CD8-positive, alpha-beta memory T cell (primary cell): ENCODE data around the gene MYO15A. TPM values are rescaled to one million over a fixed set of nuclear protein-coding genes. Genes with fewer than 3 reads are reported as not detected.

Source experiments
- CTCF ChIA-PET: fragments of 350-600 bp; sonication (Branson Sonifier 250); formaldehyde crosslinking; loops from one replicate; lab custom pipeline; 2021; ENCODE audit warnings: antibody characterized with exemption; lab: Charles Lee
- POLR2A ChIA-PET: fragments of 350-600 bp; sonication (Branson Sonifier 250); formaldehyde crosslinking; loops from one replicate; lab custom pipeline; 2021; ENCODE audit warnings: antibody characterized with exemption; lab: Charles Lee
- DNase-seq, 5 donors: peaks; one replicate each; pipeline versions ENCODE4 v3.0.0 to v3.0.0-alpha.2; 2020 to 2022; ENCODE audit warnings: mixed read lengths in 1 of 5
- H3K27ac ChIP-seq: one replicate; pipeline ENCODE4 v1.7.0; 2013; ENCODE audit warnings: low read depth, mild to moderate bottlenecking, low read length, moderate library complexity
- H3K27me3 ChIP-seq: 2 replicates; pipeline ENCODE4 v1.7.0; 2013; ENCODE audit warnings: low read length, mild to moderate bottlenecking; ENCODE audit not compliant: insufficient read depth, poor library complexity, severe bottlenecking
- H3K36me3 ChIP-seq: 2 replicates; pipeline ENCODE4 v1.7.0; 2013; ENCODE audit warnings: mild to moderate bottlenecking, low read length, moderate library complexity; ENCODE audit not compliant: insufficient read depth
- H3K4me1 ChIP-seq: 2 replicates; pipeline ENCODE4 v1.7.0; 2013; ENCODE audit warnings: mild to moderate bottlenecking, low read length, moderate library complexity; ENCODE audit not compliant: insufficient read depth
- H3K4me3 ChIP-seq: 2 replicates; pipeline ENCODE4 v1.7.0; 2013; ENCODE audit warnings: mild to moderate bottlenecking, low read length
- H3K9me3 ChIP-seq: 2 replicates; pipeline ENCODE4 v1.7.0; 2013; ENCODE audit warnings: mild to moderate bottlenecking, low read length
- H3K27ac Mint-ChIP-seq, 8 donors: one replicate each; pipeline ENCODE4 v1.8.0; 2020 to 2021; ENCODE audit warnings: mixed read lengths in 8 of 8, mild to moderate bottlenecking in 6 of 8, inconsistent platforms in 3 of 8, moderate library complexity in 3 of 8
- H3K27me3 Mint-ChIP-seq, 2 donors: one replicate each; pipeline ENCODE4 v1.8.0; 2020 to 2021; ENCODE audit warnings: mixed read lengths in 2 of 2, mild to moderate bottlenecking in 1 of 2, moderate library complexity in 1 of 2
- H3K36me3 Mint-ChIP-seq, 3 donors: one replicate each; pipeline ENCODE4 v1.8.0; 2020 to 2021; ENCODE audit warnings: mixed read lengths in 3 of 3, inconsistent platforms in 1 of 3, mild to moderate bottlenecking in 1 of 3
- H3K4me1 Mint-ChIP-seq, 3 donors: one replicate each; pipeline ENCODE4 v1.8.0; 2020 to 2021; ENCODE audit warnings: mixed read lengths in 3 of 3, inconsistent platforms in 1 of 3, mild to moderate bottlenecking in 1 of 3
- H3K4me3 Mint-ChIP-seq, 7 donors: one replicate each; pipeline ENCODE4 v1.8.0; 2020 to 2021; ENCODE audit warnings: mixed read lengths in 7 of 7, mild to moderate bottlenecking in 6 of 7, moderate library complexity in 4 of 7, inconsistent platforms in 2 of 7
- H3K9me3 Mint-ChIP-seq, 5 donors: one replicate each; pipeline ENCODE4 v1.8.0; 2020 to 2022; ENCODE audit warnings: mixed read lengths in 5 of 5, mild to moderate bottlenecking in 3 of 5, moderate library complexity in 2 of 5, inconsistent platforms in 1 of 5
- polyA plus RNA-seq: library from polyadenylated mRNA; unstranded; fragments of 300-500 nt; fragmentation: Illumina TruSeq; gene quantifications from one replicate; pipeline ENCODE4 v1.2.3, GENCODE V29; 2021
- total RNA-seq, 2 experiments: library from RNA; stranded (reverse); gene quantifications; one replicate each; pipeline ENCODE4 v1.2.3, GENCODE V29; 2021

MYO15A gene
- total and polyA plus RNA-seq, 3 experiments from 2014 or later: 0.31 to 0.54 (median 0.35) TPM

GRCh38 chr17:18074566-18075272, 33.8 kb upstream of the MYO15A start:
- H3K36me3 ChIP-seq: no peaks in the 10 kb centered on the region
- no peak for DNase-seq
- no peaks in the 10 kb centered on the region for H3K9me3 ChIP-seq
- peaks cover 10 to 29% of the 10 kb centered on the region in 2 donors for H3K27me3 Mint-ChIP-seq
- H3K27me3 ChIP-seq: no peaks in the 10 kb centered on the region
- H3K36me3 Mint-ChIP-seq: peaks cover 0 to 2% (median 0%) of the 10 kb centered on the region in 3 donors
- H3K4me1 Mint-ChIP-seq: peaks cover 12 to 13% (median 13%) of the 10 kb centered on the region in 3 donors
- no peak overlapping the region for H3K4me3 ChIP-seq
- H3K9me3 Mint-ChIP-seq: no peaks in the 10 kb centered on the region
- H3K4me3 Mint-ChIP-seq: no peak overlapping the region
- CTCF ChIA-PET: no interaction called here
- H3K27ac Mint-ChIP-seq: no peak overlapping the region
- POLR2A ChIA-PET: no interaction called here
- peaks cover 7% of the 10 kb centered on the region for H3K4me1 ChIP-seq
- no peak overlapping the region for H3K27ac ChIP-seq

GRCh38 chr17:18076936-18077335, 31.6 kb upstream of the MYO15A start:
- ChIA-PET POLR2A (no interaction called here), CTCF (no interaction called here)
- no peak for DNase-seq
- H3K4me1 ChIP-seq: no peaks in the 10 kb centered on the region
- Mint-ChIP-seq H3K27me3 (peaks cover 10 to 40% of the 10 kb centered on the region in 2 donors), H3K9me3 (no peaks in the 10 kb centered on the region), H3K4me3 (no peak overlapping the region), H3K36me3 (peaks cover 0 to 2% (median 0%) of the 10 kb centered on the region in 3 donors), H3K27ac (no peak overlapping the region), H3K4me1 (no peaks in the 10 kb centered on the region)
- H3K27ac ChIP-seq: no peak overlapping the region
- H3K27me3 ChIP-seq: no peaks in the 10 kb centered on the region
- no peak overlapping the region for H3K4me3 ChIP-seq
- no peaks in the 10 kb centered on the region for H3K36me3 ChIP-seq
- H3K9me3 ChIP-seq: no peaks in the 10 kb centered on the region

GRCh38 chr17:18079543-18079942, 29.0 kb upstream of the MYO15A start:
- H3K27me3 ChIP-seq: no peaks in the 10 kb centered on the region
- H3K36me3 ChIP-seq: no peaks in the 10 kb centered on the region
- no peaks in the 10 kb centered on the region for H3K4me1 ChIP-seq
- H3K4me3 ChIP-seq: no peak overlapping the region
- no peak for DNase-seq
- H3K9me3 Mint-ChIP-seq: no peaks in the 10 kb centered on the region
- CTCF ChIA-PET: no interaction called here
- H3K4me3 Mint-ChIP-seq: no peak overlapping the region
- H3K36me3 Mint-ChIP-seq: peaks cover 0 to 2% (median 0%) of the 10 kb centered on the region in 3 donors
- peaks cover 9 to 38% of the 10 kb centered on the region in 2 donors for H3K27me3 Mint-ChIP-seq
- H3K27ac ChIP-seq: no peak overlapping the region
- POLR2A ChIA-PET: no interaction called here
- H3K27ac Mint-ChIP-seq: no peak overlapping the region
- no peaks in the 10 kb centered on the region for H3K4me1 Mint-ChIP-seq
- no peaks in the 10 kb centered on the region for H3K9me3 ChIP-seq

- Histone ChIP-seq H3K27me3 (no peaks in the 10 kb centered on the region), H3K36me3 (no peaks in the 10 kb centered on the region), H3K4me3 (no peak overlapping the region), H3K4me1 (peaks cover 16% of the 10 kb centered on the region), H3K27ac (no peak overlapping the region), H3K9me3 (no peaks in the 10 kb centered on the region)
- Mint-ChIP-seq H3K27ac (no peak overlapping the region), H3K9me3 (no peaks in the 10 kb centered on the region), H3K4me3 (peak overlapping the region in 1 of 7 donors; percentile 36), H3K4me1 (peaks cover 16 to 21% (median 20%) of the 10 kb centered on the region in 3 donors), H3K27me3 (peaks cover 0 to 16% of the 10 kb centered on the region in 2 donors), H3K36me3 (peaks cover 0 to 9% (median 2%) of the 10 kb centered on the region in 3 donors)
- POLR2A ChIA-PET: no interaction called here
- CTCF ChIA-PET: no interaction called here
- no peak for DNase-seq
Measured at GRCh38 chr17:18084256-18084655, 24.3 kb upstream of the MYO15A start.

- Mint-ChIP-seq H3K27me3 (no peaks in the 10 kb centered on the region), H3K4me3 (peak within 1 kb of the TSS; percentile 96 to 99 (median 98)), H3K27ac (peak within 1 kb of the TSS; percentile 97 to 100 (median 99)), H3K9me3 (no peaks in the 10 kb centered on the region), H3K4me1 (peaks cover 24 to 41% (median 32%) of the 10 kb centered on the region in 3 donors), H3K36me3 (peaks cover 0 to 28% (median 2%) of the 10 kb centered on the region in 3 donors)
- peak; percentile 77 to 89 (median 83) for DNase-seq
- H3K9me3 ChIP-seq: no peaks in the 10 kb centered on the region
- H3K4me3 ChIP-seq: peak within 1 kb of the TSS; percentile 96
- peaks cover 20% of the 10 kb centered on the region for H3K4me1 ChIP-seq
- CTCF ChIA-PET: no interaction called here
- no peaks in the 10 kb centered on the region for H3K36me3 ChIP-seq
- POLR2A ChIA-PET: interaction anchor here (0.5 kb wide), 1 partner anchor 725 kb away, joined by 4 read pairs; no protein-coding TSS in a partner anchor
- H3K27ac ChIP-seq: peak within 1 kb of the TSS; percentile 89
- H3K27me3 ChIP-seq: no peaks in the 10 kb centered on the region
Measured at GRCh38 chr17:18087610-18088491, 20.7 kb upstream of the MYO15A start, which contains the start of gene DRG2. DRG2 (plus strand) TSS chr17:18087948; CDS start chr17:18088024, 76 bp downstream.

- H3K4me1 Mint-ChIP-seq: peaks cover 29 to 47% (median 32%) of the 10 kb centered on the region in 3 donors
- no peaks in the 10 kb centered on the region for H3K9me3 Mint-ChIP-seq
- peak overlapping the region in 7 of 8 donors; percentile 57 to 99 (median 91) for H3K27ac Mint-ChIP-seq
- Histone ChIP-seq H3K36me3 (peaks cover 5% of the 10 kb centered on the region), H3K4me3 (no peak overlapping the region), H3K27me3 (no peaks in the 10 kb centered on the region), H3K4me1 (peaks cover 20% of the 10 kb centered on the region), H3K27ac (no peak overlapping the region), H3K9me3 (no peaks in the 10 kb centered on the region)
- no peaks in the 10 kb centered on the region for H3K27me3 Mint-ChIP-seq
- H3K4me3 Mint-ChIP-seq: peak overlapping the region; percentile 50 to 99 (median 96)
- H3K36me3 Mint-ChIP-seq: peaks cover 6 to 40% (median 9%) of the 10 kb centered on the region in 3 donors
- ChIA-PET CTCF (no interaction called here), POLR2A (no interaction called here)
- DNase-seq: no peak
Measured at GRCh38 chr17:18089613-18090012, 18.9 kb upstream of the MYO15A start.

GRCh38 chr17:18093616-18094408, 14.7 kb upstream of the MYO15A start:
- Mint-ChIP-seq H3K27ac (peak overlapping the region in 2 of 8 donors; percentile 65 to 94), H3K4me1 (peaks cover 14 to 46% (median 27%) of the 10 kb centered on the region in 3 donors), H3K4me3 (no peak overlapping the region), H3K36me3 (peaks cover 10 to 69% (median 18%) of the 10 kb centered on the region in 3 donors), H3K27me3 (no peaks in the 10 kb centered on the region), H3K9me3 (no peaks in the 10 kb centered on the region)
- H3K4me1 ChIP-seq: peaks cover 7% of the 10 kb centered on the region
- ChIA-PET CTCF (no interaction called here), POLR2A (no interaction called here)
- no peaks in the 10 kb centered on the region for H3K9me3 ChIP-seq
- H3K27ac ChIP-seq: no peak overlapping the region
- no peak for DNase-seq
- no peak overlapping the region for H3K4me3 ChIP-seq
- peaks cover 23% of the 10 kb centered on the region for H3K36me3 ChIP-seq
- no peaks in the 10 kb centered on the region for H3K27me3 ChIP-seq
